ENCODE results near the gene PGAP2. TPM values are rescaled to one million over a fixed set of nuclear protein-coding genes. Genes with fewer than 3 reads are reported as not detected.

Gene PGAP2
- total RNA-seq, 1 experiment from 2014 or later: 30.5 TPM

GRCh38 chr11:3830088-3830487 lies 21.7 kb downstream of the PGAP2 start:
- ChIA-PET POLR2A (no interaction called here), RAD21 (ENCODE audit: low non-redundant PET in 1 of 2, low total read pairs in 2 of 2, uncharacterized antibody in 2 of 2, unreplicated experiment in 2 of 2) (no interaction called here), CTCF (no interaction called here)
- TF ChIP-seq ELF1 (IDR thresholded peaks at IDR 0.05; ENCODE audit: borderline replicate concordance, low read depth) (no peak), SP1 (IDR thresholded peaks at IDR 0.05; ENCODE audit: low read depth) (no peak), ATF3 (IDR thresholded peaks at IDR 0.05) (no peak), ZBTB33 (IDR thresholded peaks at IDR 0.05; ENCODE audit: extremely low read depth, insufficient replicate concordance, low read length) (no peak), REST (IDR thresholded peaks at IDR 0.05; ENCODE audit: low read depth) (no peak), POLR2AphosphoS5 (IDR thresholded peaks at IDR 0.05; ENCODE audit: low read depth, low read length) (no peak), ZFX (IDR thresholded peaks at IDR 0.05) (no peak), SRF (IDR thresholded peaks at IDR 0.05; ENCODE audit: low read depth) (no peak), EGR1 (IDR thresholded peaks at IDR 0.05; ENCODE audit: low read depth) (no peak)
- H3K4me3 ChIP-seq (replicated peaks in 1 of 2; ENCODE audit: low read depth in 1 of 2, low read length in 2 of 2): no peak overlapping the region
- peaks cover 15 to 29% of the 10 kb centered on the region in 2 experiments; a peak in 3 of 4 replicates for H3K36me3 ChIP-seq (ENCODE audit: control insufficient read depth in 1 of 2, insufficient read depth in 2 of 2, low read length in 2 of 2)
- intact Hi-C loops (cut with micrococcal nuclease): no loop called here
- H3K4me2 ChIP-seq (ENCODE audit: low read length): no peak overlapping the region
- no peak for DNase-seq (ENCODE audit: low read depth, low spot score)
- no peak for ATAC-seq
- H3K4me1 ChIP-seq (ENCODE audit: control insufficient read depth in 1 of 2, insufficient read depth in 2 of 2, low read length in 2 of 2): 0 out of 4 replicates have a peak, but pooled peaks cover 0 to 2% of the 10 kb centered on the region in 2 experiments
- BruUV-seq (replicated peaks): no TSS peak
- no peaks in the 10 kb centered on the region for H3K9me2 ChIP-seq (ENCODE audit: insufficient read depth)
- H4K20me1 ChIP-seq (ENCODE audit: insufficient read depth): no peaks in the 10 kb centered on the region
- H3K79me2 ChIP-seq (ENCODE audit: insufficient read depth, low read length): peaks cover 56% of the 10 kb centered on the region
- no peaks in the 10 kb centered on the region for H3K9me3 ChIP-seq (ENCODE audit: control insufficient read depth in 1 of 2, insufficient read depth in 1 of 2, low read depth in 1 of 2, low read length in 2 of 2)
- no peaks in the 10 kb centered on the region for H3K27me3 ChIP-seq (ENCODE audit: insufficient read depth, low read length)
- H3K27ac ChIP-seq (ENCODE audit: low read depth, low read length): no peak overlapping the region
- H3K9ac ChIP-seq (ENCODE audit: low read length): no peak overlapping the region
- no peak overlapping the region for H2AFZ ChIP-seq (ENCODE audit: low read depth, low read length, poor library complexity, severe bottlenecking)

Measured in HCT116 (cell line).